ENCODE measurements around the gene PUM1.

The PUM1 gene, protein sequence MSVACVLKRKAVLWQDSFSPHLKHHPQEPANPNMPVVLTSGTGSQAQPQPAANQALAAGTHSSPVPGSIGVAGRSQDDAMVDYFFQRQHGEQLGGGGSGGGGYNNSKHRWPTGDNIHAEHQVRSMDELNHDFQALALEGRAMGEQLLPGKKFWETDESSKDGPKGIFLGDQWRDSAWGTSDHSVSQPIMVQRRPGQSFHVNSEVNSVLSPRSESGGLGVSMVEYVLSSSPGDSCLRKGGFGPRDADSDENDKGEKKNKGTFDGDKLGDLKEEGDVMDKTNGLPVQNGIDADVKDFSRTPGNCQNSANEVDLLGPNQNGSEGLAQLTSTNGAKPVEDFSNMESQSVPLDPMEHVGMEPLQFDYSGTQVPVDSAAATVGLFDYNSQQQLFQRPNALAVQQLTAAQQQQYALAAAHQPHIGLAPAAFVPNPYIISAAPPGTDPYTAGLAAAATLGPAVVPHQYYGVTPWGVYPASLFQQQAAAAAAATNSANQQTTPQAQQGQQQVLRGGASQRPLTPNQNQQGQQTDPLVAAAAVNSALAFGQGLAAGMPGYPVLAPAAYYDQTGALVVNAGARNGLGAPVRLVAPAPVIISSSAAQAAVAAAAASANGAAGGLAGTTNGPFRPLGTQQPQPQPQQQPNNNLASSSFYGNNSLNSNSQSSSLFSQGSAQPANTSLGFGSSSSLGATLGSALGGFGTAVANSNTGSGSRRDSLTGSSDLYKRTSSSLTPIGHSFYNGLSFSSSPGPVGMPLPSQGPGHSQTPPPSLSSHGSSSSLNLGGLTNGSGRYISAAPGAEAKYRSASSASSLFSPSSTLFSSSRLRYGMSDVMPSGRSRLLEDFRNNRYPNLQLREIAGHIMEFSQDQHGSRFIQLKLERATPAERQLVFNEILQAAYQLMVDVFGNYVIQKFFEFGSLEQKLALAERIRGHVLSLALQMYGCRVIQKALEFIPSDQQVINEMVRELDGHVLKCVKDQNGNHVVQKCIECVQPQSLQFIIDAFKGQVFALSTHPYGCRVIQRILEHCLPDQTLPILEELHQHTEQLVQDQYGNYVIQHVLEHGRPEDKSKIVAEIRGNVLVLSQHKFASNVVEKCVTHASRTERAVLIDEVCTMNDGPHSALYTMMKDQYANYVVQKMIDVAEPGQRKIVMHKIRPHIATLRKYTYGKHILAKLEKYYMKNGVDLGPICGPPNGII

DNA sequence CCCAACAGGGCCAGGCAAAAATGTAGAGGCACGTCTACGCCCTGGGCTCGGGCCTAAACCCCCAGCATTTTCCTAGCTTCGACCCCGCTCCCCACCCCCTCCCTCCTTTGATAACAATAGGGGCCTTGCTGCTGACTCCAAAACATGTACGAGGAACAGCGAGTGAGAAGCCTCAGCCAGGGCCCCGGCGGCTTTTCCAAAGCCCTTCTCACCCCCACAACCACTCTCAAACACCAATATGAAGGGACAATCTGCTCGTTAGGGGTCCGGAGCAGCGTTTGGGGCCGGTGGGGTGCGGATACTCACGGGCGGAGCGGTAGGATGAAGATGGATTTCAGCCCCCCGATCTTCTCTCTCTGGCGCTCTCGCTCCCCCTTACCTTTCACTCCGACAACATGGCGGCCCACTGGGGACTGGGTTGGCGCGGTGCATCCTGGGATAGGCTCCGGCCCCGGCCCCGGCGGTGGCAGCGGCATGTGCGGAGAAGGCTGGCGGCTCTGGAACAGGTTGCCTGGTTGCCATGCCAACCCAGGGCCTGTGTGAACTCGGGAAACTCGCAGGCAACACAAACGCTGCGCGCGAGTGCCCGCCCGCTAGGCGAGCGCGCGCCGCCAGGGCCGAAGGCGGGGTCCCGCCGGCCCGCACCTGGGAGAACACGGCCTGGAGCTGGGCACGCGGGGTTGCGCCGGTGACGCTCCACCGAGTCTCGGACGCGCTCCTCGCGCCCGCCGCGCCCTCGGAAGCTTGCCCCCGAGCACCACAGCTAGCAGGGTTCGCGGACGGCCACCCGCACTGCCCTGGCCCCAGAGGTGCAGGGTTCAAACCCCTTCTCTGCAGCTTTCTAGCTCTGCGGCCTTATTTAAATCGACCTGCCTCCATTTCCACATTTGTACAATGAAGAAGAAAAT, at the start of gene PUM1:
Gene PUM1 (minus strand): TSS at position 408 of the 908 bp plus-strand sequence. CDS start 6,151 bp downstream, outside the sequence.
- DNase-seq (ENCODE audit: low read depth), result peak; percentile 98
- TF ChIP-seq, protein P1, sequence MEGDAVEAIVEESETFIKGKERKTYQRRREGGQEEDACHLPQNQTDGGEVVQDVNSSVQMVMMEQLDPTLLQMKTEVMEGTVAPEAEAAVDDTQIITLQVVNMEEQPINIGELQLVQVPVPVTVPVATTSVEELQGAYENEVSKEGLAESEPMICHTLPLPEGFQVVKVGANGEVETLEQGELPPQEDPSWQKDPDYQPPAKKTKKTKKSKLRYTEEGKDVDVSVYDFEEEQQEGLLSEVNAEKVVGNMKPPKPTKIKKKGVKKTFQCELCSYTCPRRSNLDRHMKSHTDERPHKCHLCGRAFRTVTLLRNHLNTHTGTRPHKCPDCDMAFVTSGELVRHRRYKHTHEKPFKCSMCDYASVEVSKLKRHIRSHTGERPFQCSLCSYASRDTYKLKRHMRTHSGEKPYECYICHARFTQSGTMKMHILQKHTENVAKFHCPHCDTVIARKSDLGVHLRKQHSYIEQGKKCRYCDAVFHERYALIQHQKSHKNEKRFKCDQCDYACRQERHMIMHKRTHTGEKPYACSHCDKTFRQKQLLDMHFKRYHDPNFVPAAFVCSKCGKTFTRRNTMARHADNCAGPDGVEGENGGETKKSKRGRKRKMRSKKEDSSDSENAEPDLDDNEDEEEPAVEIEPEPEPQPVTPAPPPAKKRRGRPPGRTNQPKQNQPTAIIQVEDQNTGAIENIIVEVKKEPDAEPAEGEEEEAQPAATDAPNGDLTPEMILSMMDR (IDR thresholded peaks at IDR 0.05; ENCODE audit: low read length, missing control alignments), result no peak
- H3K4me3 ChIP-seq (replicated peaks; ENCODE audit: low read depth, low read length), result peak within 1 kb of the TSS; percentile 99

DNA sequence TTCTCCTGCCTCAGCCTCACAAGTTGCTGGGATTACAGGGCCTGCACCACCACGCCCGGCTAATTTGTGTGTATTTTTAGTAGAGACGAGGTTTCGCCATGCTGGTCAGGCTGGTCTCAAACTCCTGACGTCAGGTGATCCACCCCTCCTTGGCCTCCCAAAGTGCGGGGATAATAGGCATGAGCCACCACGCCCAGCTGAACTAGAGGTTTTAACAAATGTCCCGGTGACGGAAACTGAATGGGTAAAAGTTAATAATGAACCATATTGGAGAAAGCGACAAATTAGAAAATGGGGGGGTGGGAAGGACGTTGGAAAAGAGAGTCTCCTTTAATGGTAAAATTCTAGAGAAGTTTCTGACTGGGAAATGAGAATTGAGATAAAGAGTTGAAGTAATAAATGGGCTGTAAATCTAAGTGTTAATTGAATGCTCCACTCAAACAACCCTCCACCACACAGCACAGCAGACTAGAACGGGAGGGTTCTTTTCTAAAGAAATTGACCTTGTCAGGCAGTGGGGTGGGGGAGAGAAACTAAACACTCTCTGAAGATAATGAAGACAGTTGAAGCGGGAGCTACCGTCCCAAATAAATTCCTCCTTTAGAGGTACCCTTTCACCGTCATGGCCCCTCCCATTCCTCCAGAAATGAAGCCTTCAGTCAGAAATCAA, 46.9 kb upstream of the PUM1 start:
- DNase-seq (ENCODE audit: low read depth), result no peak
- no peak overlapping the region for H3K4me3 ChIP-seq (replicated peaks; ENCODE audit: low read depth, low read length)
- TF ChIP-seq, protein P1 (IDR thresholded peaks at IDR 0.05; ENCODE audit: low read length, missing control alignments), result no peak

DNA sequence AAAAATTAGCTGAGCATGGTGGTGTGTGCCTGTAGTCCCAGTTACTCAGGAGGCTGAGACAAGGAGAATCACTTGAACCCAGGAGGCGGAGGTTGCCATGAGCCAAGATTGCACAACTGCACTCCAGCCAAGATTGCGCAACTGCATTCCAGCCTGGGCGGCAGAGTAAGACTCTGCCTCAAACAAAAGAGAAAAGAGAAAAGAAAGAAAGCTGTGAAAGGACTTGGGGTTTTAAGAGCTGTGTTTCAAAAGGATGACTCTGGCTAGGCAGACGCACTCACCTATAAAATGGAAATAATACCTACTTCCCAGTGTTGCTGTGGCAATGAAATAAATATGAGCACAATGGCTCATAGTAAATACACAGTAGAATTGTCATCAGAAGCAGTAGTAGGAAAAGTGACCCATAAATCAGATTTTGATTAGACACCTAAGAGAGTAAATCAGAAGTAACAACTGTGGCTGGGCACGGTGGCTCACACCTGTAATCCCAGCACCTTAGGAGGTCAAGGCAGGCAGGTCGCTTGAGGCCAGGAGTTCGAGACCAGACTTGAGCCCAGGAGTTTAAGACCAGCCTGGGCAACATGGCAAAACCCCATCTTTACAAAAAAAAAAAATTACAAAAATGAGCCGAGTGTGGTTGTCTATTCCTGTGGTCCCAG, 45.9 kb upstream of the PUM1 start:
- peak; percentile 89 for DNase-seq (ENCODE audit: low read depth)
- TF ChIP-seq, protein P1 (IDR thresholded peaks at IDR 0.05; ENCODE audit: low read length, missing control alignments), result no peak
- H3K4me3 ChIP-seq (replicated peaks; ENCODE audit: low read depth, low read length), result no peak overlapping the region

DNA sequence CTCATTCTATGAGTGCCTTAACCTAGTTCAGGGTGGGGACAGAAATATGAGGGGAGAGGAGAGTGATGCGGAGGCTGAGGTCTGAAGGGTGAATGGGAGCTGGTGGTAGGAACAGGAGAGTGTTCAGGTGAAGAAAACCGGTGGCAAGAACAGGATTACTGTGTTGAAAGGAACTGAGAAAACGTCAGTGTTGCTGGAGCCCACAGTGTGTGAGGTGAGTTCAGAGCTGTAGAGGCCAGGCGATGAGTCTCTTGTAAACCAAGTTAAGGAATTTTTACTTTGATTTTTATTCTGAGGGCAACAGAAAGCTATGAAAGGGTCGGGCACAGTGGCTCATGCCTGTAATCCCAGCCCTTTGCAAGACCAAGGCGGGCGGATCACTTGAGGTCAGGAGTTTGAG, 45.3 kb upstream of the PUM1 start:
- TF ChIP-seq, protein P1 (IDR thresholded peaks at IDR 0.05; ENCODE audit: low read length, missing control alignments), result no peak

DNA sequence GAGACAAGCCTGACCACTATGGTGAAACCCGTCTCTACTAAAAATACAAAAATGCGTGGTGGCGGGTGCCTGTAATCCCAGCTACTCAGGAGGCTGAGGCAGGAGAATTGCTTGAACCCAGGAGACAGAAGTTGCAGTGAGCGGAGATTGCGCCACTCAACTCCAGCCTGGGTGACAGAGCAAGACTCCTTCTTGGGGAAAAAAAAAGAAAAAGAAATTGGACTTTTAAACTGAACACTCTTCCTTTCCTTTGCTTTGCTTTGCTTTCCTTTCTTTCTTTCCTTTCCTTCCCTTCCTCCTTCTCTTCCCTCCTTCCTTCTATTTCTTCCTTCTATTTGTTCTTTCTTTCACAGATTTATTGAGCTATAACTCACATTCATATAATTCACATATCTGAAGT, 43.3 kb upstream of the PUM1 start:
- no peak overlapping the region for H3K4me3 ChIP-seq (replicated peaks; ENCODE audit: low read depth, low read length)

More for the DNA sequence above, 45.3 kb upstream of the PUM1 start:
- no peak overlapping the region for H3K4me3 ChIP-seq (replicated peaks; ENCODE audit: low read depth, low read length)
- no peak for DNase-seq (ENCODE audit: low read depth)

More for the DNA sequence above, 43.3 kb upstream of the PUM1 start:
- TF ChIP-seq, protein P1 (IDR thresholded peaks at IDR 0.05; ENCODE audit: low read length, missing control alignments), result no peak
- no peak for DNase-seq (ENCODE audit: low read depth)

Data from fibroblast of pulmonary artery (primary cell).